Osteoblast (primary cell): ENCODE measurements around the gene ZNHIT6. TPM values are rescaled to one million over a fixed set of nuclear protein-coding genes. Genes with fewer than 3 reads are reported as not detected.

Experiments used
- DNase-seq: peaks from one replicate; pipeline ENCODE4 v3.0.0; 2011; ENCODE audit warnings: low spot score, mixed read lengths; ENCODE audit not compliant: insufficient read length; ENCODE audit errors: missing footprints
- H2AFZ ChIP-seq: 2 replicates; pipeline ENCODE4 v1.6.0; 2011; ENCODE audit warnings: mild to moderate bottlenecking, low read length
- H3K27ac ChIP-seq: 2 replicates; pipeline ENCODE4 v1.5.1; 2011; ENCODE audit warnings: mild to moderate bottlenecking, low read depth, low read length, moderate library complexity
- H3K27me3 ChIP-seq: 2 replicates; pipeline ENCODE4 v1.6.0; 2012; ENCODE audit warnings: mild to moderate bottlenecking, control low read depth, inconsistent platforms, low read length, moderate library complexity; ENCODE audit not compliant: insufficient read depth
- H3K36me3 ChIP-seq: 2 replicates; pipeline ENCODE4 v1.5.1; 2011; ENCODE audit warnings: mild to moderate bottlenecking, low read length, control low read depth, moderate library complexity; ENCODE audit not compliant: insufficient read depth
- H3K4me1 ChIP-seq: 2 replicates; pipeline ENCODE4 v1.5.1; 2011; ENCODE audit warnings: mild to moderate bottlenecking, low read length, control low read depth, moderate library complexity; ENCODE audit not compliant: insufficient read depth
- H3K4me2 ChIP-seq: 2 replicates; pipeline ENCODE4 v1.6.0; 2011; ENCODE audit warnings: mild to moderate bottlenecking, low read length; ENCODE audit not compliant: insufficient read depth
- H3K4me3 ChIP-seq: fragments of 200-600 bp; sonication (generic); 3 replicates; pipeline ENCODE4 v1.5.1; 2012; ENCODE audit warnings: mild to moderate bottlenecking, low read length, inconsistent platforms; ENCODE audit not compliant: insufficient read depth
- H3K79me2 ChIP-seq: 2 replicates; pipeline ENCODE4 v1.6.0; 2012; ENCODE audit warnings: mild to moderate bottlenecking, low read length, control low read depth, inconsistent platforms; ENCODE audit not compliant: insufficient read depth
- H3K9me3 ChIP-seq: 2 replicates; pipeline ENCODE4 v1.5.1; 2011; ENCODE audit warnings: low read depth, low read length, control low read depth
- H4K20me1 ChIP-seq: 2 replicates; pipeline ENCODE4 v1.6.0; 2012; ENCODE audit warnings: mild to moderate bottlenecking, low read length, control low read depth; ENCODE audit not compliant: insufficient read depth
- CTCF ChIP-seq: IDR thresholded peaks from 2 replicates; pipeline ENCODE4 v1.5.1; 2011; ENCODE audit warnings: mild to moderate bottlenecking, low read depth, low read length, moderate library complexity; ENCODE audit errors: extremely low read depth
- total RNA-seq: library from RNA; depleted of rRNA; stranded (reverse); fragments of >200 nt; gene quantifications from 2 replicates; pipeline ENCODE4 v1.2.3, GENCODE V29; 2012

The ZNHIT6 gene
- total RNA-seq, 1 donor, result 13.4 TPM

GRCh38 chr1:85708829-85709227 lies 595 bp upstream of the ZNHIT6 start:
- Histone ChIP-seq H2AFZ (peak overlapping the region; percentile 98), H3K27me3 (no peaks in the 10 kb centered on the region), H4K20me1 (peaks cover 5% of the 10 kb centered on the region), H3K4me1 (peaks cover 11% of the 10 kb centered on the region), H3K27ac (peak overlapping the region; percentile 76), H3K36me3 (peaks cover 20% of the 10 kb centered on the region), H3K9me3 (no peaks in the 10 kb centered on the region), H3K4me3 (peak overlapping the region; percentile 85), H3K4me2 (peak overlapping the region; percentile 94), H3K79me2 (peaks cover 43% of the 10 kb centered on the region)
- no peak for DNase-seq
- no peak for TF ChIP-seq CTCF

- Histone ChIP-seq H2AFZ (peak overlapping the region; percentile 98), H3K27me3 (no peaks in the 10 kb centered on the region), H3K27ac (peak overlapping the region; percentile 76), H3K79me2 (peaks cover 56% of the 10 kb centered on the region), H4K20me1 (peaks cover 5% of the 10 kb centered on the region), H3K9me3 (no peaks in the 10 kb centered on the region), H3K4me2 (peak overlapping the region; percentile 94), H3K36me3 (peaks cover 25% of the 10 kb centered on the region), H3K4me3 (peak overlapping the region; percentile 85), H3K4me1 (peaks cover 11% of the 10 kb centered on the region)
- DNase-seq, result no peak
- TF ChIP-seq CTCF, result no peak
These were observed 805 bp downstream of the ZNHIT6 start for GRCh38 chr1:85707267-85707989.

GRCh38 chr1:85705940-85706339 lies 2.3 kb downstream of the ZNHIT6 start:
- H3K9me3 ChIP-seq, result no peaks in the 10 kb centered on the region
- TF ChIP-seq CTCF, result no peak
- H2AFZ ChIP-seq, result no peak overlapping the region
- peaks cover 11% of the 10 kb centered on the region for H3K4me1 ChIP-seq
- no peak for DNase-seq
- no peaks in the 10 kb centered on the region for H3K27me3 ChIP-seq
- H4K20me1 ChIP-seq, result peaks cover 5% of the 10 kb centered on the region
- no peak overlapping the region for H3K27ac ChIP-seq
- H3K4me2 ChIP-seq, result peak overlapping the region; percentile 94
- no peak overlapping the region for H3K4me3 ChIP-seq
- H3K79me2 ChIP-seq, result peaks cover 66% of the 10 kb centered on the region
- H3K36me3 ChIP-seq, result peaks cover 40% of the 10 kb centered on the region

- no peak overlapping the region for H2AFZ ChIP-seq
- H3K4me3 ChIP-seq, result no peak overlapping the region
- peaks cover 44% of the 10 kb centered on the region for H3K79me2 ChIP-seq
- no peak for TF ChIP-seq CTCF
- no peaks in the 10 kb centered on the region for H3K9me3 ChIP-seq
- no peaks in the 10 kb centered on the region for H3K4me1 ChIP-seq
- H3K27me3 ChIP-seq, result no peaks in the 10 kb centered on the region
- H4K20me1 ChIP-seq, result no peaks in the 10 kb centered on the region
- H3K27ac ChIP-seq, result no peak overlapping the region
- peaks cover 47% of the 10 kb centered on the region for H3K36me3 ChIP-seq
- H3K4me2 ChIP-seq, result no peak overlapping the region
- DNase-seq, result no peak
These were observed 7.8 kb downstream of the ZNHIT6 start for GRCh38 chr1:85700422-85700821.
